ENCODE results near the gene URI1.

Gene URI1

DNA sequence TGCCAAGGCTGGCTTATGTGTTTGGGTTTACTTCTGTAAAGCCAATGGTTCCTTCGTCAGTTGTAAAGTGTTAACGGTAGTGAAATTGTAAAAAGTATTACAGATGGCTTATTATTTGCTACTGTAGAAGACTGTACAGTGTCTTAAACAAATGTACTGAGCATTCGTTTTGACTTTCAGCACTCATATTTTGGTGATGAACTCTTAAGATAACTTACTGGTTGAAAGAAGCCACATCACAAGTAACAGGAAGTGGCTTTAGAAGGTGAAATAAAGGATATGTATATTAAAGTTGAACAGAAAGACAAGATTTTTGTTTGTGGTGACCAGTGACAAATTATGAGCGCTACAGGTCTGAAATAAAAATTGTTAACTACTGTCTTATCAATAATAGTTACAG, 64.2 kb downstream of the URI1 start:
- H3K4me3 ChIP-seq (ENCODE audit: low read depth in 1 of 2, low read length in 2 of 2): no peak overlapping the region
- no peaks in the 10 kb centered on the region for H3K9me3 ChIP-seq (ENCODE audit: low read length)
- H3K27me3 ChIP-seq (ENCODE audit: control insufficient read depth in 1 of 2, insufficient read depth in 2 of 2, low read length in 2 of 2): no peaks in the 10 kb centered on the region
- H3K27ac ChIP-seq (ENCODE audit: low read depth, low read length): no peak overlapping the region
- no peak overlapping the region for H3K9ac ChIP-seq (ENCODE audit: low read length)
- peaks cover 17% of the 10 kb centered on the region for H3K36me3 ChIP-seq (ENCODE audit: insufficient read depth, low read length)
- H3K4me1 ChIP-seq (ENCODE audit: insufficient read depth, low read length): no peaks in the 10 kb centered on the region

DNA sequence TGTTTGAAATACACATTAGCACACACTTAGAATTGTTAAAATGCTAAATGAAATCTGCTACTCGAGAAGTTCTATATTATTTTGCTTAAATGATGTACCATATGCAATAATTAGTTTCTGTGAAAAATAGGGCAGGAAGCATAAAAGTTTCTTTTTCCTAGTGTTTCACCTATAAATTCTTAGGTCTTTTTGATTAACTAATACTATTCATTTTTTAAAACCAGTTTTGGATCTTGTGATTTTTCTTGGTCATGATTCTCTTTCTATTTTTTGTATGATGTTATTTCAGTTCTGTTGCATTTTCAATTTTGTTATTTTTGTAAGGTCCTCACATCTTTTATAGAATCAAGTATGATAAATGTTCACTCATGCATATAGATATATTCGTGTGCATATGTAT, 66.1 kb downstream of the URI1 start:
- Histone ChIP-seq H3K36me3 (ENCODE audit: insufficient read depth, low read length) (peaks cover 17% of the 10 kb centered on the region), H3K9me3 (ENCODE audit: low read length) (no peaks in the 10 kb centered on the region), H3K4me3 (ENCODE audit: low read depth in 1 of 2, low read length in 2 of 2) (no peak overlapping the region), H3K27ac (ENCODE audit: low read depth, low read length) (no peak overlapping the region), H3K4me1 (ENCODE audit: insufficient read depth, low read length) (no peaks in the 10 kb centered on the region), H3K27me3 (ENCODE audit: control insufficient read depth in 1 of 2, insufficient read depth in 2 of 2, low read length in 2 of 2) (no peaks in the 10 kb centered on the region), H3K9ac (ENCODE audit: low read length) (no peak overlapping the region)

DNA sequence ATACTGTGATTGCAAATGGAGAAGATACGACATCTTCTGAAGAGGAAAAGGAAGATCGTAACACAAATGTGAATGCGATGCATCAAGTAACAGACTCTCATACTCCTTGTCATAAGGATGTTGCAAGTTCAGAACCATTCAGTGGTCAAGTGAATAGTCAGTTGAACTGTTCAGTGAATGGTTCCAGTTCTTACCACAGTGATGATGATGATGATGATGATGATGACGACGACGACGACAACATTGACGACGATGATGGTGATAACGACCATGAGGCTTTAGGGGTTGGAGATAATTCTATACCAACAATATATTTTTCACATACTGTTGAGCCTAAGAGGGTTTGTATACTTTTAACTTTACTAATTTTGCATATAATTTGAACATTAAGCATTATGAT, 67.0 kb downstream of the URI1 start:
- H3K36me3 ChIP-seq (ENCODE audit: insufficient read depth, low read length): peaks cover 17% of the 10 kb centered on the region
- H3K27ac ChIP-seq (ENCODE audit: low read depth, low read length): no peak overlapping the region
- H3K9me3 ChIP-seq (ENCODE audit: low read length): no peaks in the 10 kb centered on the region

DNA sequence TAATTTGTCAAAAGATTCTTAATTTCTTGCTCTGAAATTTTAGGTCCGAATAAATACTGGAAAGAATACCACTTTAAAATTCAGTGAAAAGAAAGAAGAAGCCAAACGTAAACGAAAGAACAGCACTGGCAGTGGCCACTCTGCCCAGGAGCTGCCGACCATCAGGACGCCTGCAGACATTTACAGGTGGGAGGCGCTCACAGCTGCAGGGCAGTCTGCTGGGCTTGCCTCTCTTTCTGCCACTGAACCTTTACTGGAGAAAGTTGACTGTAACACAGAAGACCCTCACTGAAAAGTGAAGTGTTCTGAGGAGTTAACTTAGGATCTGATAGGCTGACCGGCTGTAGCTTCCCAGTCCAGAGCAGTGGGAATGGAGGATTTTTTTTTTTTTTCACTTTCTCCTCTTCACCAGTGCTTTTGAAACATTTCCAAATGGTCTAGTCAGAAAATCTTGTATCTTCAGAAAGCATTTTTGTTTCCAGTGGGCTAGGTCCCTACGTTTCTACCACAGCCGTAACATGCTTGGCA, 69.1 kb downstream of the URI1 start:
- no peak overlapping the region for H3K27ac ChIP-seq (ENCODE audit: low read depth, low read length)
- no peak overlapping the region for H3K9ac ChIP-seq (ENCODE audit: low read length)
- no peak overlapping the region for H3K4me3 ChIP-seq (ENCODE audit: low read depth in 1 of 2, low read length in 2 of 2)
- H3K36me3 ChIP-seq (ENCODE audit: insufficient read depth, low read length): peaks cover 17% of the 10 kb centered on the region
- H3K27me3 ChIP-seq (ENCODE audit: control insufficient read depth in 1 of 2, insufficient read depth in 2 of 2, low read length in 2 of 2): no peaks in the 10 kb centered on the region
- H3K9me3 ChIP-seq (ENCODE audit: low read length): no peaks in the 10 kb centered on the region
- no peaks in the 10 kb centered on the region for H3K4me1 ChIP-seq (ENCODE audit: insufficient read depth, low read length)

More for the DNA sequence above, 67.0 kb downstream of the URI1 start:
- Histone ChIP-seq H3K27me3 (ENCODE audit: control insufficient read depth in 1 of 2, insufficient read depth in 2 of 2, low read length in 2 of 2) (no peaks in the 10 kb centered on the region), H3K9ac (ENCODE audit: low read length) (no peak overlapping the region), H3K4me3 (ENCODE audit: low read depth in 1 of 2, low read length in 2 of 2) (no peak overlapping the region), H3K4me1 (ENCODE audit: insufficient read depth, low read length) (no peaks in the 10 kb centered on the region)

DNA sequence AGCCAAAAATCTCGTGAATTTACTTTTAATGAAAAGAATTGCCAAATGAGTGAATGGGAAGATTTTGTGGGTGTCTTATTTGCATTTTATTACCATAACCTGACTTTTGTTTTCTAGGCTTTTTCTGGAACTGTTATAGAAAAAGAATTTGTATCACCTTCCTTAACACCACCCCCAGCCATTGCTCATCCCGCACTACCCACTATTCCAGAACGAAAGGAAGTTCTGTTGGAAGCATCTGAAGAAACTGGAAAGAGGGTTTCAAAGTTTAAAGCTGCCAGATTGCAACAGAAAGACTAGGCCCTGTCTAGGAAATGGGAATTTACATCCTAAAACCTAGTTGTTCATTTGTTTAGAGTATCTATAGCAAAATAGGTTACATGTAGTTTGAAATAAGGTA, 72.7 kb downstream of the URI1 start:
- Histone ChIP-seq H3K9me3 (ENCODE audit: low read length) (no peaks in the 10 kb centered on the region), H3K27me3 (ENCODE audit: control insufficient read depth in 1 of 2, insufficient read depth in 2 of 2, low read length in 2 of 2) (no peaks in the 10 kb centered on the region), H3K4me1 (ENCODE audit: insufficient read depth, low read length) (no peaks in the 10 kb centered on the region), H3K4me3 (ENCODE audit: low read depth in 1 of 2, low read length in 2 of 2) (no peak overlapping the region), H3K36me3 (ENCODE audit: insufficient read depth, low read length) (peaks cover 3% of the 10 kb centered on the region), H3K27ac (ENCODE audit: low read depth, low read length) (no peak overlapping the region), H3K9ac (ENCODE audit: low read length) (no peak overlapping the region)

DNA sequence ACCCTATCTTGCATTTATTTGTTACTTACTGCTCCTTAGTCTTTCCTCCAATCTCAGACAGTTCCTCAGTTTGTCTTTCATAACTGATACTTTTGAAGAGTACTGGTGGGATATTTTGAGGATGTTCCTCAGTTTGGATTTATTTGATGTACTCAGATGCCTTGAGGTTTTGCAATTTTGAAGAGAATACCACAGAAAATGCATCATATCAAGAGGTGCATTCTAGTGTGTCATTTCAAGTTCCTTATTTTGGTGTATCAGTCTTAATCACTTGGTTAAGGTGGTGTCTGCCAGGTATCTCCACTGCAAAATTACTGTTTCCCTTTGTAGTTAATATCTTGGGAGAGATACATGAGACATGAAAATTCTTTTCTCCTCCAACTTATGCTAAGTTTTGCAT, 75.1 kb downstream of the URI1 start:
- Histone ChIP-seq H3K27ac (ENCODE audit: low read depth, low read length) (no peak overlapping the region), H3K27me3 (ENCODE audit: control insufficient read depth in 1 of 2, insufficient read depth in 2 of 2, low read length in 2 of 2) (no peaks in the 10 kb centered on the region), H3K36me3 (ENCODE audit: insufficient read depth, low read length) (no peaks in the 10 kb centered on the region), H3K9me3 (ENCODE audit: low read length) (no peaks in the 10 kb centered on the region), H3K4me3 (ENCODE audit: low read depth in 1 of 2, low read length in 2 of 2) (no peak overlapping the region), H3K4me1 (ENCODE audit: insufficient read depth, low read length) (no peaks in the 10 kb centered on the region), H3K9ac (ENCODE audit: low read length) (no peak overlapping the region)

DNA sequence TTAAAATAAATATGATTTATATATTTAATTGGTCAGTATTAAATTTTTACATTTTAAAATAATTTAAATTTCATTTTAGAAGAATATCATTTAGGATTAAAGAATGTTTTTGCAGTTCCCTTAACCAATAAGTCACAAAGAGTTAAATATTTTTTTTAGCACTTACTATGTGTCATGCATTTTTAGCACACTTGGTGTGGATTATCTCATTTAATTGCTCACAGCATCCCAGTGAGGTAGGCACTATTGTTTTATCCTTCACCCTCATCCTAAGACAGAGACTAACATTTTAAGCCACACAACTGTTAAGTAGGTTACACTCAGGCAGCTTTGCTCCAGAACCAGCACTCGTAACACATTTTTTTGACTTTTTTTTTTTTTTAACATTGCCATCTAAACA, 78.2 kb downstream of the URI1 start:
- Histone ChIP-seq H3K4me3 (ENCODE audit: low read depth in 1 of 2, low read length in 2 of 2) (no peak overlapping the region), H3K9me3 (ENCODE audit: low read length) (no peaks in the 10 kb centered on the region), H3K9ac (ENCODE audit: low read length) (no peak overlapping the region), H3K4me1 (ENCODE audit: insufficient read depth, low read length) (no peaks in the 10 kb centered on the region), H3K36me3 (ENCODE audit: insufficient read depth, low read length) (no peaks in the 10 kb centered on the region), H3K27me3 (ENCODE audit: control insufficient read depth in 1 of 2, insufficient read depth in 2 of 2, low read length in 2 of 2) (no peaks in the 10 kb centered on the region), H3K27ac (ENCODE audit: low read depth, low read length) (no peak overlapping the region)

DNA sequence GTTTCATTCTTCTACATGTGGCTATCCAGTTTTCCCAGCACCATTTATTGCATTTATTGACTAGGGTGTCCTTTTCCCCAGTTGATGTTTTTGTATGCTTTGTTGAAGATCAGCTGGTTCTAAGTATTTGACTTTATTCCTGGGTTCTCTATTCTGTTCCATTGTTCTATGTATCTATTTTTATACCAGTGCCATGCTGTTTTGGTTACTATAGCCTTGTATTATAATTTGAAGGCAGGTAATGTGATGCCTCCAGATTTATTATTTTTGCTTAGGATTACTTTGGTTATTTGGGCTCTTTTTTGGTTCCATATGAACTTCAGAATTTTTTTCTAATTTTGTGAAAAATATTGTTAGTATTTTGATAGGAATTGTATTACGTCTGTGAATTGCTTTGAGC, 80.6 kb downstream of the URI1 start:
- Histone ChIP-seq H3K9ac (ENCODE audit: low read length) (no peak overlapping the region), H3K4me1 (ENCODE audit: insufficient read depth, low read length) (no peaks in the 10 kb centered on the region)

DNA sequence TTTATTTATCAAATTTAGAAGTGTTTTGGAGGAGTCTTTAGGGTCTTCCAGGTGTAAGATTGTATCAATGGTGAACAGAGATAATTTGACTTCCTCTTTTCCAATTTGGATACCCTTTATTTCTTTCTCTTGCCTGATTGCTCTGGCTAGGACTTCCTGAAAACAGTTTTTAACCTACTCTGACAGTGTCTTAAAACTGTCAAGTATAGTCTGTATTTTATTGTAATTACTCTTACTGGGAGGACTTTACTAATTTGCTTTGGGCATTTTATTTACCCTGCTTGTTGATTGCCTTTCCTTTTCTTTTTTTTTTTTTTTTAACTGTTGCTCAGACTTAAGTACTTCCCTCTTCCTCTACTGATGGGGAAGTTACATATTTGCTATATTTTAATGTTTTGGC, 81.3 kb downstream of the URI1 start:
- Histone ChIP-seq H3K4me1 (ENCODE audit: insufficient read depth, low read length) (no peaks in the 10 kb centered on the region), H3K27me3 (ENCODE audit: control insufficient read depth in 1 of 2, insufficient read depth in 2 of 2, low read length in 2 of 2) (no peaks in the 10 kb centered on the region), H3K4me3 (ENCODE audit: low read depth in 1 of 2, low read length in 2 of 2) (no peak overlapping the region), H3K9ac (ENCODE audit: low read length) (no peak overlapping the region), H3K36me3 (ENCODE audit: insufficient read depth, low read length) (no peaks in the 10 kb centered on the region), H3K27ac (ENCODE audit: low read depth, low read length) (no peak overlapping the region), H3K9me3 (ENCODE audit: low read length) (no peaks in the 10 kb centered on the region)

More for the DNA sequence above, 80.6 kb downstream of the URI1 start:
- Histone ChIP-seq H3K4me3 (ENCODE audit: low read depth in 1 of 2, low read length in 2 of 2) (no peak overlapping the region), H3K9me3 (ENCODE audit: low read length) (no peaks in the 10 kb centered on the region), H3K27ac (ENCODE audit: low read depth, low read length) (no peak overlapping the region), H3K36me3 (ENCODE audit: insufficient read depth, low read length) (no peaks in the 10 kb centered on the region), H3K27me3 (ENCODE audit: control insufficient read depth in 1 of 2, insufficient read depth in 2 of 2, low read length in 2 of 2) (no peaks in the 10 kb centered on the region)

DNA sequence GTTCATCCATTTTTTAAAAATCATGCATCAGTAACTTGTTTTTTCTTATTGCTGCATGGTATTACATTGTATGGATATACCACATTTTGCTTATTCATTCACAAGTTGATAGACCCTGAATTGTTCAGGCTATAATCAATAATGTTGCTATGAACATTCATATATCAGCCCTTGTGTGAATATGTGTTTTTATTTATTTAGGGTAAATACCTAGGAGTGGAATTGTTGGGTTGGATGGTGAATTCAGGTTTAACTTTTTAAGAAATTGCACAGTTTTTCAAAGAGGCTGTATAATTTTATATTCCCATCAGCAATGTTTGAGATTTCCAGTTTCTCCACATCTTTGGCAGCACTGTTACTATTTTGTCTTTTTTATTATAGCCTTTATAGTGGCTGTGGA, 82.1 kb downstream of the URI1 start:
- H3K9me3 ChIP-seq (ENCODE audit: low read length): no peaks in the 10 kb centered on the region
- no peak overlapping the region for H3K9ac ChIP-seq (ENCODE audit: low read length)
- H3K4me1 ChIP-seq (ENCODE audit: insufficient read depth, low read length): no peaks in the 10 kb centered on the region
- H3K27me3 ChIP-seq (ENCODE audit: control insufficient read depth in 1 of 2, insufficient read depth in 2 of 2, low read length in 2 of 2): no peaks in the 10 kb centered on the region
- no peaks in the 10 kb centered on the region for H3K36me3 ChIP-seq (ENCODE audit: insufficient read depth, low read length)
- H3K4me3 ChIP-seq (ENCODE audit: low read depth in 1 of 2, low read length in 2 of 2): no peak overlapping the region
- no peak overlapping the region for H3K27ac ChIP-seq (ENCODE audit: low read depth, low read length)

DNA sequence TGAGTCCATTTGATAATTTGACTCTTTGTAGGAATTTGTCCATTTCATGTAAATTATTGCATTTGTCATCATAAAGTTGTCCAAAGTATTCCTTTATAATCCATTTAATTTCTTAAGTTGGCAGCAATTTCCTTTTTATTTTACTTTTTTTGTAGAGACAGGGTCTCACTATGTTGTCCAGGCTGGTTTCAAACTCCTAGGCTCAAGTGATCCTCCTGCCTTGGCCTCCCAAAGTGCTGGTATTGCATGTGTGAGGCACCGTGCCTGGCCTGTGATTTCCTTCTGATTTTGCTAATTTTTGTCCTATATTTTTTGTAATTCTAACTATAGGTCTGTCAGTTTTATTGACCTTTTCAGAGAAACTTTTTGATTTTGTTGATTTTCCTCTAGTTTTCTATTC, 84.9 kb downstream of the URI1 start:
- Histone ChIP-seq H3K9ac (ENCODE audit: low read length) (no peak overlapping the region), H3K4me1 (ENCODE audit: insufficient read depth, low read length) (no peaks in the 10 kb centered on the region), H3K27ac (ENCODE audit: low read depth, low read length) (no peak overlapping the region), H3K4me3 (ENCODE audit: low read depth in 1 of 2, low read length in 2 of 2) (no peak overlapping the region), H3K27me3 (ENCODE audit: control insufficient read depth in 1 of 2, insufficient read depth in 2 of 2, low read length in 2 of 2) (no peaks in the 10 kb centered on the region), H3K9me3 (ENCODE audit: low read length) (no peaks in the 10 kb centered on the region), H3K36me3 (ENCODE audit: insufficient read depth, low read length) (peaks cover 5% of the 10 kb centered on the region)

DNA sequence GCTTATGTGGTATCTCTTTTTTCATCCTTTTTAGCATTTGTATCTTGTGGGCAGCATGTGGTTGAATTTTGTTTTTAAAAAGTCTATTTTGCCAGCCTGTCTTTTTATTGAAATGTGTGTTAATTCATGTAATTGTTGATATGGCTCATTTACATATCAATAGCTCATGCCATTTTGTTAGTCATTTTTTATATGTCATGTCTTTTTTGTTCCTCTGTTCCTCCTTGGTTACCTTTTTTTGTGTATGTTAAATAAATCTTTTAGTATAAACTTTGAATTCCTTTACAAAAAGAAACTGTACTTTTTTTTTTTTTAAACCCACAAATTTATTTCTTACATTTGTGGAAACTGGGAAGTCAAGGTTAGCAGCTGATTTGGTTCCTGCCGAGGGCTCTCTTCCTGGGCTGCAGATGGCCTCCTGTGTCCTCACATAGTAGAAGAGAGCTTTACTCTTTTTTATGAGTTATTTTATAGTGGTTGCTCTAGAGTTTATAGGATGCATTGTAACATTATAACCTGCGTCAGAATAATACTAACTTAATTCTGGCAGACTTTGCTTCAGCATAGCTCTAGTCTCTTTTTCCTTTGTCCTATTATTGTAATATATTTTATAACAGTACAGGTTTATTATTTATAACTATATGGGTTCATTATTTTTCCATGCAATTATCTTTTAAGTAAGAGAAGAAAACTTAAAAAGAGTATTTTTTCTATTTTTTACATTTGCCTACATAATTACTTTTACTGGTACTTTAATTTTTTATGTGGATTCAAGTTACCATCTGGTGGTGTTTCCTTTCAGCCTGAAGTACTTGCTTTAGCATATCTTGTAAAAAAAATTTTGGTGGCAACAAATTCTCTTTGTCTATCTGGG, 86.3 kb downstream of the URI1 start:
- Histone ChIP-seq H3K4me1 (ENCODE audit: insufficient read depth, low read length) (no peaks in the 10 kb centered on the region), H3K36me3 (ENCODE audit: insufficient read depth, low read length) (peaks cover 8% of the 10 kb centered on the region), H3K27me3 (ENCODE audit: control insufficient read depth in 1 of 2, insufficient read depth in 2 of 2, low read length in 2 of 2) (no peaks in the 10 kb centered on the region), H3K9me3 (ENCODE audit: low read length) (no peaks in the 10 kb centered on the region), H3K9ac (ENCODE audit: low read length) (no peak overlapping the region), H3K4me3 (ENCODE audit: low read depth in 1 of 2, low read length in 2 of 2) (no peak overlapping the region), H3K27ac (ENCODE audit: low read depth, low read length) (no peak overlapping the region)

Measured in muscle layer of colon (tissue), 2 donors.